ENCODE measurements around the gene KIF26B.
"Not testable (repeated sequence)": the region's sequence is repeated elsewhere in the genome, so short reads cannot be mapped to it uniquely, and the experiment has no call there.

KIF26B gene

GRCh38 chr1:245688536-245689453 is 534.0 kb downstream of the KIF26B start:
- no peak for FAIRE-seq

- FAIRE-seq, result no peak
These were observed 535.4 kb downstream of the KIF26B start for GRCh38 chr1:245690156-245690690.

GRCh38 chr1:245690946-245691541 is 536.3 kb downstream of the KIF26B start:
- FAIRE-seq, result no peak

- FAIRE-seq, result no peak
These were observed 537.1 kb downstream of the KIF26B start for GRCh38 chr1:245691897-245692296.

- FAIRE-seq, result no peak
These were observed 537.5 kb downstream of the KIF26B start for GRCh38 chr1:245692318-245692717.

GRCh38 chr1:245693116-245693793 is 538.5 kb downstream of the KIF26B start:
- no peak for FAIRE-seq

- no peak for FAIRE-seq
These were observed 539.4 kb downstream of the KIF26B start for GRCh38 chr1:245693941-245694752.

GRCh38 chr1:245694753-245695195 is 540.0 kb downstream of the KIF26B start:
- no peak for FAIRE-seq

- no peak for FAIRE-seq
These were observed 540.4 kb downstream of the KIF26B start for GRCh38 chr1:245695211-245695610.

GRCh38 chr1:245695701-245696100 is 540.9 kb downstream of the KIF26B start:
- not testable (repeated sequence) for FAIRE-seq

GRCh38 chr1:245698116-245698515 is 543.3 kb downstream of the KIF26B start:
- no peak for FAIRE-seq

- FAIRE-seq, result no peak
These were observed 544.1 kb downstream of the KIF26B start for GRCh38 chr1:245698860-245699259.

GRCh38 chr1:245700631-245701030 is 545.8 kb downstream of the KIF26B start:
- no peak for FAIRE-seq

GRCh38 chr1:245701631-245702030 is 546.8 kb downstream of the KIF26B start:
- FAIRE-seq, result no peak

- FAIRE-seq, result no peak
These were observed 547.6 kb downstream of the KIF26B start for GRCh38 chr1:245702346-245702745.

- no peak for FAIRE-seq
These were observed 549.6 kb downstream of the KIF26B start for GRCh38 chr1:245704341-245704740.

- FAIRE-seq, result no peak
These were observed 550.0 kb downstream of the KIF26B start for GRCh38 chr1:245704765-245705164.

GRCh38 chr1:245707941-245708340 is 553.2 kb downstream of the KIF26B start:
- FAIRE-seq, result no peak

- no peak for FAIRE-seq
These were observed 556.4 kb downstream of the KIF26B start for GRCh38 chr1:245710961-245711903.

- not testable (repeated sequence) for FAIRE-seq
These were observed 559.2 kb downstream of the KIF26B start for GRCh38 chr1:245714027-245714426.

GRCh38 chr1:245715291-245715701 is 560.5 kb downstream of the KIF26B start:
- FAIRE-seq, result no peak

Measured in endometrium (tissue), 2 donors.